Neural cell (in vitro differentiated cells): ENCODE results near the gene LARP1. TPM values are rescaled to one million over a fixed set of nuclear protein-coding genes. Genes with fewer than 3 reads are reported as not detected.
A peak's percentile ranks its signal among the peaks of the same experiment; 100 is the strongest.

Experiments used
- H2AFZ ChIP-seq: fragments of 200-600, 300-800 bp; sonication (generic), shearing (Covaris generic); 2 replicates; pipeline ENCODE4 v1.6.0; 2014; ENCODE audit warnings: low read depth, mild to moderate bottlenecking, antibody characterized with exemption, low read length, moderate library complexity
- H3F3A ChIP-seq: fragments of 200-600 bp; shearing (Covaris generic); 2 replicates; pipeline ENCODE4 v1.6.1; 2016; ENCODE audit warnings: mild to moderate bottlenecking, moderate library complexity, mixed read lengths, antibody characterized with exemption, low read length; ENCODE audit not compliant: insufficient read depth, poor library complexity, severe bottlenecking
- H3K27ac ChIP-seq: fragments of 200-600, 300-800 bp; sonication (generic), shearing (Covaris generic); 2 replicates; pipeline ENCODE4 v1.5.1; 2014; ENCODE audit warnings: mild to moderate bottlenecking, low read length, moderate library complexity
- H3K27me3 ChIP-seq: fragments of 300-800, 200-600 bp; sonication (generic), shearing (Covaris generic); 2 replicates; pipeline ENCODE4 v1.6.0; 2014; ENCODE audit warnings: mild to moderate bottlenecking, low read depth, low read length, moderate library complexity; ENCODE audit not compliant: insufficient read depth
- H3K36me3 ChIP-seq: fragments of 300-800, 200-600 bp; sonication (generic), shearing (Covaris generic); 2 replicates; pipeline ENCODE4 v1.5.1; 2014; ENCODE audit warnings: mild to moderate bottlenecking, antibody characterized with exemption, low read length, moderate library complexity; ENCODE audit not compliant: insufficient read depth
- H3K4me2 ChIP-seq: fragments of 300-800, 200-600 bp; sonication (generic), shearing (Covaris generic); 2 replicates; pipeline ENCODE4 v1.6.0; 2014; ENCODE audit warnings: mild to moderate bottlenecking, low read length
- H3K4me3 ChIP-seq: fragments of 300-800, 200-600 bp; sonication (generic), shearing (Covaris generic); 2 replicates; pipeline ENCODE4 v1.5.1; 2014; ENCODE audit warnings: mild to moderate bottlenecking, low read length, moderate library complexity
- H3K79me2 ChIP-seq: fragments of 200-600 bp; shearing (Covaris generic); replicated peaks from 2 replicates; pipeline ENCODE4 v1.6.0; 2014; ENCODE audit warnings: mild to moderate bottlenecking, low read length, moderate library complexity; ENCODE audit not compliant: insufficient read depth
- H3K9ac ChIP-seq: fragments of 300-800, 200-600 bp; sonication (generic), shearing (Covaris generic); 2 replicates; pipeline ENCODE4 v1.6.1; 2016; ENCODE audit warnings: mild to moderate bottlenecking, low read length, mixed read lengths
- H3K9me2 ChIP-seq: fragments of 200-600 bp; shearing (Covaris generic); 2 replicates; pipeline ENCODE4 v1.6.1; 2016; ENCODE audit warnings: mild to moderate bottlenecking, low read length, mixed read lengths; ENCODE audit not compliant: insufficient read depth
- H3K9me3 ChIP-seq: fragments of 200-600, 300-800 bp; sonication (generic), shearing (Covaris generic); 2 replicates; pipeline ENCODE4 v1.6.1; 2016; ENCODE audit warnings: mild to moderate bottlenecking, mixed run types, low read length, moderate library complexity, mixed read lengths
- H4K20me1 ChIP-seq: fragments of 200-600 bp; shearing (Covaris generic); 2 replicates; pipeline ENCODE4 v1.6.1; 2016; ENCODE audit warnings: mild to moderate bottlenecking, mixed run types; ENCODE audit not compliant: insufficient read depth
- EP300 ChIP-seq: fragments of 450-650 bp; conservative IDR thresholded peaks from 2 replicates; pipeline ENCODE4 v1.6.1; 2014; ENCODE audit warnings: antibody characterized with exemption, mild to moderate bottlenecking, moderate library complexity; ENCODE audit not compliant: poor library complexity, severe bottlenecking
- EZH2 ChIP-seq: fragments of 200-600, 300-800 bp; shearing (Covaris generic), sonication (generic); IDR thresholded peaks from 2 replicates; pipeline ENCODE4 v1.6.1; 2014; ENCODE audit warnings: antibody characterized with exemption, low read length, borderline replicate concordance, mild to moderate bottlenecking; ENCODE audit not compliant: insufficient read depth, poor library complexity, severe bottlenecking
- MXI1 ChIP-seq: fragments of 450-650 bp; conservative IDR thresholded peaks from 2 replicates; pipeline ENCODE4 v1.6.1; 2014; ENCODE audit warnings: antibody characterized with exemption, mild to moderate bottlenecking; ENCODE audit not compliant: poor library complexity, severe bottlenecking
- POLR2AphosphoS5 ChIP-seq: IDR thresholded peaks from 2 replicates; pipeline ENCODE4 v1.6.1; 2012
- RAD21 ChIP-seq: fragments of 450-650 bp; conservative IDR thresholded peaks from 2 replicates; pipeline ENCODE4 v1.6.1; 2014; ENCODE audit warnings: antibody characterized with exemption, mild to moderate bottlenecking, moderate library complexity
- SMC3 ChIP-seq: fragments of 450-650 bp; conservative IDR thresholded peaks from 2 replicates; pipeline ENCODE4 v1.6.1; 2014; ENCODE audit warnings: antibody characterized with exemption, mild to moderate bottlenecking, moderate library complexity; ENCODE audit not compliant: poor library complexity
- TAF1 ChIP-seq: IDR thresholded peaks from 2 replicates; pipeline ENCODE4 v1.6.1; 2012; ENCODE audit warnings: low read depth
- polyA plus RNA-seq: library from polyadenylated mRNA; depleted of rRNA; stranded (reverse); fragments of >200 nt; gene quantifications from 2 replicates; pipeline ENCODE4 v1.2.3, GENCODE V29; 2014
- TF ChIP-seq, protein P1 (sequence below): fragments of 450-650 bp; IDR thresholded peaks from 2 replicates; pipeline ENCODE4 v1.5.1; 2014; ENCODE audit warnings: antibody characterized with exemption, mild to moderate bottlenecking, moderate library complexity; ENCODE audit not compliant: poor library complexity, severe bottlenecking
- TF ChIP-seq, protein P2 (sequence below): IDR thresholded peaks from 2 replicates; pipeline ENCODE4 v1.6.1; 2012; ENCODE audit warnings: borderline replicate concordance

Gene LARP1
- polyA plus RNA-seq, 1 donor from 2014 or later: 36.1 TPM

- no peaks in the 10 kb centered on the region for H3K9me2 ChIP-seq
- H3K27ac ChIP-seq: peak within 1 kb of the TSS; percentile 99
- no peaks in the 10 kb centered on the region for H3K27me3 ChIP-seq
- H3K79me2 ChIP-seq: peaks cover 47% of the 10 kb centered on the region
- no peak for TF ChIP-seq EZH2
- peak; percentile 7 for TF ChIP-seq RAD21
- TF ChIP-seq, protein P1, sequence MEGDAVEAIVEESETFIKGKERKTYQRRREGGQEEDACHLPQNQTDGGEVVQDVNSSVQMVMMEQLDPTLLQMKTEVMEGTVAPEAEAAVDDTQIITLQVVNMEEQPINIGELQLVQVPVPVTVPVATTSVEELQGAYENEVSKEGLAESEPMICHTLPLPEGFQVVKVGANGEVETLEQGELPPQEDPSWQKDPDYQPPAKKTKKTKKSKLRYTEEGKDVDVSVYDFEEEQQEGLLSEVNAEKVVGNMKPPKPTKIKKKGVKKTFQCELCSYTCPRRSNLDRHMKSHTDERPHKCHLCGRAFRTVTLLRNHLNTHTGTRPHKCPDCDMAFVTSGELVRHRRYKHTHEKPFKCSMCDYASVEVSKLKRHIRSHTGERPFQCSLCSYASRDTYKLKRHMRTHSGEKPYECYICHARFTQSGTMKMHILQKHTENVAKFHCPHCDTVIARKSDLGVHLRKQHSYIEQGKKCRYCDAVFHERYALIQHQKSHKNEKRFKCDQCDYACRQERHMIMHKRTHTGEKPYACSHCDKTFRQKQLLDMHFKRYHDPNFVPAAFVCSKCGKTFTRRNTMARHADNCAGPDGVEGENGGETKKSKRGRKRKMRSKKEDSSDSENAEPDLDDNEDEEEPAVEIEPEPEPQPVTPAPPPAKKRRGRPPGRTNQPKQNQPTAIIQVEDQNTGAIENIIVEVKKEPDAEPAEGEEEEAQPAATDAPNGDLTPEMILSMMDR: peak; percentile 17
- TF ChIP-seq, protein P2, sequence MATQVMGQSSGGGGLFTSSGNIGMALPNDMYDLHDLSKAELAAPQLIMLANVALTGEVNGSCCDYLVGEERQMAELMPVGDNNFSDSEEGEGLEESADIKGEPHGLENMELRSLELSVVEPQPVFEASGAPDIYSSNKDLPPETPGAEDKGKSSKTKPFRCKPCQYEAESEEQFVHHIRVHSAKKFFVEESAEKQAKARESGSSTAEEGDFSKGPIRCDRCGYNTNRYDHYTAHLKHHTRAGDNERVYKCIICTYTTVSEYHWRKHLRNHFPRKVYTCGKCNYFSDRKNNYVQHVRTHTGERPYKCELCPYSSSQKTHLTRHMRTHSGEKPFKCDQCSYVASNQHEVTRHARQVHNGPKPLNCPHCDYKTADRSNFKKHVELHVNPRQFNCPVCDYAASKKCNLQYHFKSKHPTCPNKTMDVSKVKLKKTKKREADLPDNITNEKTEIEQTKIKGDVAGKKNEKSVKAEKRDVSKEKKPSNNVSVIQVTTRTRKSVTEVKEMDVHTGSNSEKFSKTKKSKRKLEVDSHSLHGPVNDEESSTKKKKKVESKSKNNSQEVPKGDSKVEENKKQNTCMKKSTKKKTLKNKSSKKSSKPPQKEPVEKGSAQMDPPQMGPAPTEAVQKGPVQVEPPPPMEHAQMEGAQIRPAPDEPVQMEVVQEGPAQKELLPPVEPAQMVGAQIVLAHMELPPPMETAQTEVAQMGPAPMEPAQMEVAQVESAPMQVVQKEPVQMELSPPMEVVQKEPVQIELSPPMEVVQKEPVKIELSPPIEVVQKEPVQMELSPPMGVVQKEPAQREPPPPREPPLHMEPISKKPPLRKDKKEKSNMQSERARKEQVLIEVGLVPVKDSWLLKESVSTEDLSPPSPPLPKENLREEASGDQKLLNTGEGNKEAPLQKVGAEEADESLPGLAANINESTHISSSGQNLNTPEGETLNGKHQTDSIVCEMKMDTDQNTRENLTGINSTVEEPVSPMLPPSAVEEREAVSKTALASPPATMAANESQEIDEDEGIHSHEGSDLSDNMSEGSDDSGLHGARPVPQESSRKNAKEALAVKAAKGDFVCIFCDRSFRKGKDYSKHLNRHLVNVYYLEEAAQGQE: peak; percentile 68
- TF ChIP-seq EP300: no peak
- peak; percentile 98 for TF ChIP-seq POLR2AphosphoS5
- peak; percentile 35 for TF ChIP-seq MXI1
- TF ChIP-seq TAF1: peak; percentile 86
- TF ChIP-seq SMC3: peak; percentile 31
- no peaks in the 10 kb centered on the region for H3K9me3 ChIP-seq
- H4K20me1 ChIP-seq: no peaks in the 10 kb centered on the region
- H3F3A ChIP-seq: peaks cover 5% of the 10 kb centered on the region
- no peaks in the 10 kb centered on the region for H3K36me3 ChIP-seq
- H3K4me3 ChIP-seq: peak within 1 kb of the TSS; percentile 78
- H2AFZ ChIP-seq: peak within 1 kb of the TSS; percentile 98
- H3K9ac ChIP-seq: peak within 1 kb of the TSS; percentile 96
- peak within 1 kb of the TSS; percentile 94 for H3K4me2 ChIP-seq
Measured at GRCh38 chr5:154858297-154858971, 103.3 kb downstream of the LARP1 start, which contains the start of gene CNOT8. Gene CNOT8, plus strand, starts transcription at chr5:154858627. Its CDS starts 4,652 bp downstream, at chr5:154863279.

DNA sequence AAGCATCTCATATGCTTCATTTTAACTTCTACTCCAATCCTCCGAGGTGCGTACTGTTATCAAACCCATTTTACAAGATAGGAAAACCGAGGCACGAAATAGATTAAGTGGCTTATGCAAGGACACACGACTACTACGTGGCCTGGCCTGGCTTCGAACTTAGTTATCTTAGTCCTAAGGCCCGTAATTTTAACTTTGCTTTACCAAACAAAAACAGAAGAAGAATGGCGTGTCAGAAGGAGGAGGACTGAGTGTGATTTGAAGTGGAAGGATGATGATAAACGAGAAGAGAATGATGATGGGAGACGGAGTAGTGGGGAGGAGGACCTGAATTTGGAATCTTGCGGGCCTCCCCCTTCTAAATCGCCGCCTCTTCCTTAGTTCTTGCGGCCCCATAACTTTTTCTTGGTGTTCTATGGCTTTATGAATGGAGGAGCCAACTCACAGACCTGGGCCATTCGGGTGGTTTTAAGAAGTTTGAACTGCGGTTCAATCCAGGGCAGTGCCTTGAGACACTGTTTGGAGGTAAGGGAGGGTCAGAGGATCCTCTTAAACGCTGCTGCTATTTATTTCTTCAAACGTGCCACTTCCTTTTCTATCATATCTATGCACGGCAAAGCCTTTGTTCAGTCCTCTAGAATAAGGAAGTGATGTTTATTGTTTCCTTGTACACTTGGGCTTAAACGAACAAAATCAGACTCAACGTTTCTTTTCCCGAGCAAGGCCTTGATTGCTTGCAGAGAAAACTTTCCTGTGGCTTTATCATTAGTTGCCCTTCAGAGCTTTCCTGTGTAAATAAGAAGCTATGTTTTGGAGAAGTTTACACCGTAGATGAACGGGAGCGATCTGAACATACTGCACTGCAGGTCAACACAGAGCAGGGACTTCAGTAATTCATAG, 104.0 kb downstream of the LARP1 start:
- peak overlapping the region; percentile 65 for H2AFZ ChIP-seq
- H3K79me2 ChIP-seq: peaks cover 52% of the 10 kb centered on the region
- peak overlapping the region; percentile 99 for H3K27ac ChIP-seq
- peak overlapping the region; percentile 96 for H3K9ac ChIP-seq
- peaks cover 5% of the 10 kb centered on the region for H3F3A ChIP-seq
- H3K4me3 ChIP-seq: peak overlapping the region; percentile 78
- no peaks in the 10 kb centered on the region for H3K9me2 ChIP-seq
- no peaks in the 10 kb centered on the region for H3K27me3 ChIP-seq
- peak overlapping the region; percentile 64 for H3K4me2 ChIP-seq
- H3K36me3 ChIP-seq: no peaks in the 10 kb centered on the region
- no peaks in the 10 kb centered on the region for H4K20me1 ChIP-seq
- TF ChIP-seq SMC3 (no peak), RAD21 (no peak), TAF1 (no peak), MXI1 (no peak), EP300 (no peak), POLR2AphosphoS5 (no peak), EZH2 (no peak)
- TF ChIP-seq, protein P2: no peak
- TF ChIP-seq, protein P1: no peak
- H3K9me3 ChIP-seq: no peaks in the 10 kb centered on the region
